Keratinocyte (primary cell): ENCODE results near the gene ADGRA1. TPM values are rescaled to one million over a fixed set of nuclear protein-coding genes. Genes with fewer than 3 reads are reported as not detected.

ENCODE experiments used
- DNase-seq: peaks from one replicate; pipeline ENCODE4 v3.0.0-alpha.2; 2011; ENCODE audit warnings: low read depth, missing footprints, low spot score
- FAIRE-seq: peaks from 2 replicates; lab custom pipeline; 2011; peaks lifted over from hg19 to GRCh38; lab: Jason Lieb, UNC
- H2AFZ ChIP-seq: 2 replicates; pipeline ENCODE4 v1.6.0; 2012; ENCODE audit warnings: low read length, control low read depth, inconsistent platforms; ENCODE audit not compliant: control insufficient read depth
- H3K27ac ChIP-seq: 2 replicates; pipeline ENCODE4 v1.5.1; 2011; ENCODE audit warnings: low read length; ENCODE audit not compliant: control insufficient read depth, insufficient read depth
- H3K27me3 ChIP-seq: 3 replicates; pipeline ENCODE4 v1.6.0; 2011; ENCODE audit warnings: low read length; ENCODE audit not compliant: control insufficient read depth, insufficient read depth; ENCODE audit errors: extremely low read depth
- H3K36me3 ChIP-seq, 2 experiments: 2 replicates in 1 of 2; 3 replicates in 1 of 2; pipeline ENCODE4 v1.5.1; 2011; ENCODE audit warnings: low read length in 2 of 2, mild to moderate bottlenecking in 1 of 2; ENCODE audit not compliant: control insufficient read depth in 2 of 2, insufficient read depth in 2 of 2; ENCODE audit errors: extremely low read depth in 1 of 2
- H3K4me1 ChIP-seq: 3 replicates; pipeline ENCODE4 v1.5.1; 2011; ENCODE audit warnings: low read length; ENCODE audit not compliant: control insufficient read depth, insufficient read depth; ENCODE audit errors: extremely low read depth
- H3K4me2 ChIP-seq: 3 replicates; pipeline ENCODE4 v1.6.0; 2011; ENCODE audit warnings: low read depth, low read length; ENCODE audit not compliant: control insufficient read depth, insufficient read depth; ENCODE audit errors: extremely low read depth
- H3K4me3 ChIP-seq, 3 experiments: fragments of 200-600 bp in 1 of 3; sonication (generic) in 1 of 3; 2 replicates in 2 of 3; 3 replicates in 1 of 3; pipeline ENCODE4 v1.5.1; 2011 to 2016; ENCODE audit warnings: low read length in 3 of 3, mild to moderate bottlenecking in 3 of 3, control low read depth in 2 of 3, inconsistent platforms in 1 of 3, low read depth in 1 of 3, mixed read lengths in 1 of 3, mixed run types in 1 of 3, moderate library complexity in 1 of 3; ENCODE audit not compliant: control insufficient read depth in 2 of 3, insufficient read depth in 2 of 3; ENCODE audit errors: extremely low read depth in 1 of 3
- H3K79me2 ChIP-seq: 2 replicates; pipeline ENCODE4 v1.6.0; 2012; ENCODE audit warnings: low read length; ENCODE audit not compliant: control insufficient read depth, insufficient read depth
- H3K9ac ChIP-seq: 3 replicates; pipeline ENCODE4 v1.6.0; 2011; ENCODE audit warnings: low read length; ENCODE audit not compliant: control insufficient read depth, insufficient read depth; ENCODE audit errors: extremely low read depth
- H3K9me1 ChIP-seq: 3 replicates; pipeline ENCODE4 v1.6.0; 2011; ENCODE audit warnings: low read length; ENCODE audit not compliant: control insufficient read depth, insufficient read depth; ENCODE audit errors: extremely low read depth
- H3K9me3 ChIP-seq: 2 replicates; pipeline ENCODE4 v1.5.1; 2012; ENCODE audit warnings: low read depth, low read length; ENCODE audit not compliant: control insufficient read depth
- H4K20me1 ChIP-seq: 3 replicates; pipeline ENCODE4 v1.6.0; 2011; ENCODE audit warnings: low read length; ENCODE audit not compliant: control insufficient read depth, insufficient read depth; ENCODE audit errors: extremely low read depth
- CTCF ChIP-seq, 3 experiments: IDR thresholded peaks in 1 of 3; conservative IDR thresholded peaks in 1 of 3; optimal IDR thresholded peaks in 1 of 3; 2 replicates in 2 of 3; 3 replicates in 1 of 3; pipeline versions ENCODE3 to v1.5.1; 2011; ENCODE audit warnings: low read length in 3 of 3, mild to moderate bottlenecking in 3 of 3, moderate library complexity in 2 of 3, control low read depth in 1 of 3, inconsistent platforms in 1 of 3; ENCODE audit not compliant: insufficient read depth in 2 of 3; ENCODE audit errors: extremely low read depth in 1 of 3
- EZH2 ChIP-seq: IDR thresholded peaks from one replicate; pipeline ENCODE4 v1.6.1; 2012; ENCODE audit warnings: inconsistent platforms, mild to moderate bottlenecking, low read length, moderate library complexity
- dilution Hi-C: fragments of 300-500 bp; cut with MboI; formaldehyde crosslinking; loops from one replicate; pipeline ENCODE4 v1.7.0; 2020; ENCODE audit warnings: low sequenced_read_pairs; ENCODE audit not compliant: extremely low pct_ligation_motif_present
- polyA minus RNA-seq, 3 experiments: library from RNA; depleted of rRNA, polyadenylated mRNA; stranded (reverse); fragments of >200 nt; gene quantifications; 1 replicate in 1 of 3; 2 replicates in 1 of 3; 3 replicates in 1 of 3; pipeline ENCODE4 v1.2.3, GENCODE V29; 2011
- polyA plus RNA-seq, 5 experiments: library from polyadenylated mRNA; depleted of rRNA in 3 of 5; stranded (reverse) in 3 of 5; stranded (forward) in 1 of 5; unstranded in 1 of 5; fragments of >200 nt; gene quantifications; 1 replicate in 1 of 5; 2 replicates in 3 of 5; 3 replicates in 1 of 5; pipeline versions ENCODE4 v1.2.1 to v1.2.3, GENCODE V29; 2011 to 2012; ENCODE audit warnings: missing spikeins in 2 of 5, low read depth in 1 of 5, low replicate concordance in 1 of 5

ADGRA1 gene, protein sequence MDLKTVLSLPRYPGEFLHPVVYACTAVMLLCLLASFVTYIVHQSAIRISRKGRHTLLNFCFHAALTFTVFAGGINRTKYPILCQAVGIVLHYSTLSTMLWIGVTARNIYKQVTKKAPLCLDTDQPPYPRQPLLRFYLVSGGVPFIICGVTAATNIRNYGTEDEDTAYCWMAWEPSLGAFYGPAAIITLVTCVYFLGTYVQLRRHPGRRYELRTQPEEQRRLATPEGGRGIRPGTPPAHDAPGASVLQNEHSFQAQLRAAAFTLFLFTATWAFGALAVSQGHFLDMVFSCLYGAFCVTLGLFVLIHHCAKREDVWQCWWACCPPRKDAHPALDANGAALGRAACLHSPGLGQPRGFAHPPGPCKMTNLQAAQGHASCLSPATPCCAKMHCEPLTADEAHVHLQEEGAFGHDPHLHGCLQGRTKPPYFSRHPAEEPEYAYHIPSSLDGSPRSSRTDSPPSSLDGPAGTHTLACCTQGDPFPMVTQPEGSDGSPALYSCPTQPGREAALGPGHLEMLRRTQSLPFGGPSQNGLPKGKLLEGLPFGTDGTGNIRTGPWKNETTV
- not detected in 3 replicates for polyA plus RNA-seq
- polyA plus RNA-seq (2011; ENCODE audit: low read depth) = not detected
- not detected in 2 replicates for polyA plus RNA-seq (2011; cell fraction: cytosol; rRNA removed)
- not detected in 2 replicates for polyA plus RNA-seq (2011; cell fraction: nucleus; rRNA removed)
- not detected in 2 replicates for polyA plus RNA-seq (2012; ENCODE audit: low replicate concordance)
- not detected in 3 replicates for polyA minus RNA-seq
- polyA minus RNA-seq (2011; cell fraction: cytosol; rRNA and poly(A)+ RNA removed) = not detected
- polyA minus RNA-seq (2011; cell fraction: nucleus; rRNA and poly(A)+ RNA removed) = not detected in 2 replicates

DNA sequence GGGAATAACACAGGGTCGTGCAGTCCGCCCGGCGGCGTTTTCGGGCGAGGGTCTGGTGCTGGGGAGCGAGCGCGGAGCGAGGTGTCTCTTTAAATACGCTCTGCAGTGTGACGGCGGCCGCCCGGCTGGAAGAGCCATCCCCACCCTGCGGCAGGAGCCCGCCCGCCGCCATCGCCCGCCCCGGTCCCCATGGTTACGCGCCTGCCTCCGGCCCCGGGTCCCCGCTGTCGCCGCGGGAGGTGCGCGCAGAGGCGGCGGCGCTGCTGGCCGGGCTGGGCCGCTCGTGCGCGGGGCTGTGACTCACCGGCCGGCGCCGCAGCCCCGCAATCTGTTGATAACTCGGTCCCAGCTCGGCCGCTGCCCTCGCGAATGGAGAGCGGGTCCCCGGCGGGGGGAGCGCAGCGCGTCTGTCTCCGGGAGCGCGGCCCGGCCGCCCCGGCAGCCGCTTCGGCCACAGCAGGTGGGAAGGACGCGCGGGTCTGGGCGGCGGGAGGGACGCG, at the start of gene ADGRA1:
Gene ADGRA1 (plus strand): TSS at position 246 of the 500 bp plus-strand sequence. CDS start 986 bp downstream, outside the sequence.
- Histone ChIP-seq H3K27ac (no peak within 1 kb of the TSS), H3K36me3 (no peaks in the 10 kb centered on the region), H3K4me1 (no peaks in the 10 kb centered on the region), H3K4me3 (no peak within 1 kb of the TSS), H3K9ac (no peak within 1 kb of the TSS), H3K4me2 (no peak within 1 kb of the TSS), H4K20me1 (no peaks in the 10 kb centered on the region), H2AFZ (no peak within 1 kb of the TSS), H3K27me3 (peaks cover 56% of the 10 kb centered on the region), H3K79me2 (no peaks in the 10 kb centered on the region), H3K9me1 (no peaks in the 10 kb centered on the region), H3K9me3 (no peaks in the 10 kb centered on the region)
- DNase-seq (no peak), FAIRE-seq (no peak)
- dilution Hi-C loops = no loop called here
- no peak for TF ChIP-seq CTCF (optimal IDR thresholded peaks at IDR 0.05 in 1 of 3, IDR thresholded peaks at IDR 0.05 in 1 of 3, conservative IDR thresholded peaks at IDR 0.05 in 1 of 3; ENCODE audit: extremely low read depth in 1 of 3, insufficient read depth in 2 of 3, low read length in 3 of 3)
- no peak for TF ChIP-seq EZH2

DNA sequence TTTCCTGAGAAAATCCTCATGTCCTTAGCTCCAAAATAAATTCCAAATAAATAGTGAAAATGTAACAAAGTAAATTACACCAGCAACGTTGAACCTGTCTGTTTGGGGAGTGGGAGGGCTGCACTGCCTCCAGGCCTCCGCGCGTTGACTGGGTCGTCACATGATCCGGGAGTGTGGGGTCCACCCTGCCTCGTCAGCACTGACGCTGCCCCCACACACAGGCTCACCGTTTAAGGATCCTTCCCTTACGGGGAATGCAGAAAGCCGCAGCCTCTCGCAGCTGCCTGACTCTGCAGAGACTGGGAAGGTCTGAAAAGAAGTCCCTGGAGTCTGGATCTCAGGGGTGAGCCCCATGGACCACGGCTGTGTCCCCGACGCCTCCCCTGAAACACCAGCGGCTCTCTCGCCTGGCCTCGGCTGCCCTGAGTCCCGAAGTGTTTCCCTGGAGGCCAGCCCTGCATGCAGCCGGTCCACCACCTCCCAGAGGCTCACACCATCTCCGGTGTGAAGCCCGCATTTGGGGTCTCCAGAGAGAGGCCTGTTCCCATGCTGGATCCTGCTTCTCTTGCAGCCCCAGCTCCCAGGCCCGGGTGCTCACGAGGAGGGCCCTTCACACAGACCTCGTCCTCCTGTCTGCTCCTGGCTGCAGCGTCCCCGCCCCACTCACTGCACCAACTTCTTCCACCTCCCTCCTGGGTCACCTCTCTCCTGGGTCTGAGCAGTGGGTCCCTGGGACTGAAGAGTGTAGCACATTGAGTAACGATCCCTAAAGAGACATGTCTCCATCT, 49.5 kb upstream of the ADGRA1 start:
- Histone ChIP-seq H3K9me1 (no peaks in the 10 kb centered on the region), H4K20me1 (no peaks in the 10 kb centered on the region), H2AFZ (no peak overlapping the region), H3K27ac (no peak overlapping the region), H3K4me1 (no peaks in the 10 kb centered on the region), H3K4me2 (no peak overlapping the region), H3K36me3 (no peaks in the 10 kb centered on the region), H3K4me3 (no peak overlapping the region), H3K9me3 (no peaks in the 10 kb centered on the region), H3K9ac (no peak overlapping the region), H3K79me2 (no peaks in the 10 kb centered on the region), H3K27me3 (peaks cover 27% of the 10 kb centered on the region)
- dilution Hi-C loops = no loop called here
- no peak for FAIRE-seq
- DNase-seq = no peak
- no peak for TF ChIP-seq EZH2
- TF ChIP-seq CTCF (optimal IDR thresholded peaks at IDR 0.05 in 1 of 3, IDR thresholded peaks at IDR 0.05 in 1 of 3, conservative IDR thresholded peaks at IDR 0.05 in 1 of 3; ENCODE audit: extremely low read depth in 1 of 3, insufficient read depth in 2 of 3, low read length in 3 of 3) = no peak
